IPS-NIHi7 (cell line): ENCODE results near the gene PGAP3.
A peak's percentile ranks its signal among the peaks of the same experiment; 100 is the strongest.

Source experiments
- DNase-seq: peaks from one replicate; pipeline ENCODE4 v3.0.0; 2012; ENCODE audit warnings: mixed read lengths; ENCODE audit errors: extremely low spot score

The PGAP3 gene

DNA sequence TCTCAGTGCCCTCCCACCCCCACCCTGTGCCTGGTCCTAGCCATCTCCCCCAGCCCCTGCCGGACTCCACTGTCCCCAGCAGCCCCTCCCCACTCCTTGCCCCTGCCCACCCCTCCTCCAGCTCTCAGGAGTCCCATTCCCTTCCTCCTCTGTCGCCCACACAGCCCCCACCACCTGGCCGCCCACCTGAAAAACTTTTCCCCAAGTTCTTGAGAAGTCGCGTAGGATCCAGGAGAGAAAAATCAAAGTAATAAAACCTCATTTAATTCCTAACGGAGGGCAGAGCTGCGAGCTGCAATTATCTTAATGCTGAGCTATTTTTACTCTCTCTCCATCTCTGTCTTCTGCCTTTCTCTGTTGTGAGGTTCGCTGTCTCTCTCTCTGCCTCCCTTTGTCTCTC, 63.5 kb downstream of the PGAP3 start:
- DNase-seq = no peak

DNA sequence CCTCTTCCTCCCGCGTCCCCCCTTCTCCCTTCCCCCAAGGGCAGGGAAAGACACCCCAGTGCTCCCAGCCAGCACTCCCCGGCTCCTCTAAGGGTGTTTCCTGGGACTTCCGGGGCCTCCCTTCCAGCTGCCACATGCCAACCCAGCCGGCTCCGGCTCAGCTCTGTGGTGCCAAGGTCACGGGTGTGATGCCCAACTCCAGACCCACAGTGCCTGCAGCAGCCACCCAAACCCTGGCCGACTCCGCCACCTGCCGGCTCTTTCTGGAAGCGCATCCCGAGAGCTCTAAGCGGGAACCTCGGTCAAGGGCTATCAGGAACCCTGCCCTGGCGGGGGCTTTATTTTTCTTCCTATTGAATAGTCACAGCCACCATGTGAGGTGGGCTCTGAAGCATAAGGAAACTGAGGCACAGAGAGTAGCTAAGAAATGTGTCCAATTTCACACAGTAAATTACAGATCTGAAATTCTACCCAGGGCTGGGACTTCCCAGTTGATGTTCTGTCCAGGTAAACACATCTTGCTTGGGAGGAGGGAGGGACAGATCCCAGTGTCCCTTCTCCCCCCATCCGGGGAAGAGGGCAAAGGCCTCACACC, 64.4 kb downstream of the PGAP3 start:
- peak; percentile 80 for DNase-seq

DNA sequence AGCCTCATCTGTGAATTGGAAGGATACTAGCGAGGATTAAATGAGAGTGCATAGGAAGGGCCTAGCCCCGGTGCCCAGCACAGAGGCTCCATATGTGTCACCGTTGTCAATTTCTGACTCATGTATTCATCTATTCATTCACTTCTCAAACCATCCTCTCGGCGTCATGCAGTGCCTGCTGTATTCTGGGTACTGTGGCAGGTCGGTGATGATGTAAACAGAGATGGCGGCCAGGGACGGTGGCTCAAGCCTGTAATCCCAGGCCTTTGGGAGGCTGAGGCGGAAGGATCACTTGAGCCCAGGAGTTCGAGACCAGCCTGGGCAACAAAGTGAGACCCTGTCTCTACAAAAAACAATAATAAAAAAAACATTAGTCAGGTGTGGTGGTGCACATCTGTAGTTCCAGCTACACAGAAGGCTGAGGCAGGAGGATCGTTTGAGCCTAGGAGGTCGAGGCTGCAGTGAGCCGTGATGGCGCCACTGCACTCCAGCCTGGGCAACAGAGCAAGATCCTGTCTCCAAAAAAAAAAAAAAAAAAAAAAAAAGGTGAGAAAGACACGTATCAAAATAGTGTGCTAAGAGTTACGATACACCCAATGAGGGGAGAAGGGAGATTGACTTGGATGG, 65.4 kb downstream of the PGAP3 start:
- DNase-seq = no peak

DNA sequence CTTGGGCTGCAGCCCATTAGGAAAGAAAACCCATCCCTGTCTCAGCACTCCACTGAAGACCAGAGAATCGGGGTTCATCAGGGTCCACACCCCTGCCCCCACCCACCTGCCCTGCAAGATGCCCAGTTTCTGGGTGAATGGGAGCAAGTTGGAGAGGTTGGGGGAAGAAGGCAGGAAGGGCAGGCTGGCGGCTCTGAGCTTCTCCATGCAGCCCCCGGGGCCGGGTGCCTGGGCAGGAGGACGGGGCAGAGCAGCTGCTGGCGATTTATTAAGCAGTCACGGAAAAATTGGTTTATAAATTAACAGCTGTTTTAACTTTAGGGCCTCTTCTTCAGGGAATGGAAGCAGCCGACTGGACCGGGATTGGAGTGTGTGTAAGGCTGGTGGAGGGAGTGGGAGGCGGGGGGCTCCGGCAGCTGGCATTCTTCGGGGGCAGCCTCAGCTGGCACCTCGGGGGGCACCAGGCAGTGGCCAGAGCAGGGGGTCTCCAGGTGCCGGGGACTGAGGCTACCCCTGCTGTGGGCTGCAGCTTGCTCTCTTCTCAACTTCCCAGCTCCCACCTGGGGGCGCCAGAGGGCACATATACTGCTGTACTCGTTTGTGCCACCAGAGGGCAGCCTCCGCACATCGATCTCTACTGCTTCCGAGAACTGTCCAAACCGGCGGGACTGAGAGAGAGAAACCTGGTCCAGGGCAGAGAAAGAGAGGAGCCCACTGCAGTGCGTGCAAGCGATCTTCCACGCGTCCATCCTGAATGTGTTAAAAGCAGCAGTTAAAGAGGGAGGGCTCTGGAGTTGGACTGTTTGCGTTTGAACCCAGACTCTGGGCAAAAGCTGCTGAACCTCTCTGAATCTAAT, 66.1 kb downstream of the PGAP3 start:
- DNase-seq = peak; percentile 84
